Inferior parietal cortex (tissue), 1 donor: ENCODE results near the gene CDH4.

ENCODE experiments used
- DNase-seq: peaks from one replicate; pipeline ENCODE4 v3.0.0-alpha.2; 2016; ENCODE audit errors: extremely low spot score

The CDH4 gene

GRCh38 chr20:61889659-61890058 lies 637.6 kb downstream of the CDH4 start:
- DNase-seq: no peak

DNA sequence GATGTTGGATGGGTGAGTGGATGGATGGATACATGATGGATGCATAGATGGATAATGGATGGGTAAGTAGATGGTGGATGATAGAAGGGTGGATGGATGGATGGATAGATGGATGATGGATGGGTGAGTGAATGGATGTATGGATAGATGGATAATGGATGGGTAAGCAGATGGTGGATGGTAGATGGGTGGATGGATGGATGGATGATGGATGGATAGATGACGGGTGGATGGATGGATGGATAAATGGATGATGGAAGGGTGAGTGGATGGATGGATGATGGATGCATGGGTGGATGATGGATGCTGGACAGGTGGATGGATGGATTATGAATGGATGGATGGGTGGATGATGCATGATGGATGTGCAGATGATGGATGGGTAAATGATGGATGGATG lies 638.1 kb downstream of the CDH4 start:
- DNase-seq: no peak

- no peak for DNase-seq
Measured at GRCh38 chr20:61891476-61891875, 639.4 kb downstream of the CDH4 start.

- DNase-seq: no peak
Measured at GRCh38 chr20:61891916-61892649, 640.0 kb downstream of the CDH4 start.

DNA sequence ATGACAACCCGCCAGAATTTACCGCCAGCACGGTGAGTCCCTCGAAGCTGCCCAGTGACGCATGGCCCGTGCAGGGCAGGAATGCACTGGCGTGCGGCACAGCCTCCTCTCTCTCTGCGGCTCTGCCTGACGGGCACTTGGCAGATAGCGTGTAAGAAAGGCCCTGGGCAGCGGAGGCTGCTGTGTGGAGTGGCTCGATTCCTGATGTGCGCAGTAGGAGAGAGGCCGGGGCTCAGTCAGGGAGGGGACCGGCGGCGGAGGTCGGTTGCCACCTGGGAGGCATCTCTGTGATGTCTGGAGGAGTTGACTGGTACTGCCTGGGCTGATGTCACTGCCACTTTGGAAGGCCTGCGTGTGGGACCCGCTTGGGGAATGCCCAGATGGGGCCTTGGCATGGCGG lies 643.0 kb downstream of the CDH4 start:
- no peak for DNase-seq

DNA sequence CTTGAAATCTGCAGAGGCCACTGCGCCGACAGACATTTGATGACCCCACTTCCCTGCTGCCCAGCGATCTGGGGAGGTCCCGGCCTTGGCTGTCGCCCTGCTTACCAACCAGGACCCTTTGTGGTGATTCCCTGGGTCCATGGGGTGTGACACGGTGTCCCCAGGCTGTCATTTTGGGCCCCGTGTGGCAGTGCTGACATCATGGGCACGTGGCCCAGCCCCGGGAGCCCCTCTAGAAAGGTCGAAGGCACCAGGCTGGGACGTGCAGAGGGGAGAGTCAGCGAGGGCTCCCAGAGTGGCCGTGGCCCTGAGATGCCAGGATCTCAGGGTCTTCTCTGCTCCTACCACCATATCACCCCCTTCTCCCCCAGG lies 643.6 kb downstream of the CDH4 start:
- no peak for DNase-seq

DNA sequence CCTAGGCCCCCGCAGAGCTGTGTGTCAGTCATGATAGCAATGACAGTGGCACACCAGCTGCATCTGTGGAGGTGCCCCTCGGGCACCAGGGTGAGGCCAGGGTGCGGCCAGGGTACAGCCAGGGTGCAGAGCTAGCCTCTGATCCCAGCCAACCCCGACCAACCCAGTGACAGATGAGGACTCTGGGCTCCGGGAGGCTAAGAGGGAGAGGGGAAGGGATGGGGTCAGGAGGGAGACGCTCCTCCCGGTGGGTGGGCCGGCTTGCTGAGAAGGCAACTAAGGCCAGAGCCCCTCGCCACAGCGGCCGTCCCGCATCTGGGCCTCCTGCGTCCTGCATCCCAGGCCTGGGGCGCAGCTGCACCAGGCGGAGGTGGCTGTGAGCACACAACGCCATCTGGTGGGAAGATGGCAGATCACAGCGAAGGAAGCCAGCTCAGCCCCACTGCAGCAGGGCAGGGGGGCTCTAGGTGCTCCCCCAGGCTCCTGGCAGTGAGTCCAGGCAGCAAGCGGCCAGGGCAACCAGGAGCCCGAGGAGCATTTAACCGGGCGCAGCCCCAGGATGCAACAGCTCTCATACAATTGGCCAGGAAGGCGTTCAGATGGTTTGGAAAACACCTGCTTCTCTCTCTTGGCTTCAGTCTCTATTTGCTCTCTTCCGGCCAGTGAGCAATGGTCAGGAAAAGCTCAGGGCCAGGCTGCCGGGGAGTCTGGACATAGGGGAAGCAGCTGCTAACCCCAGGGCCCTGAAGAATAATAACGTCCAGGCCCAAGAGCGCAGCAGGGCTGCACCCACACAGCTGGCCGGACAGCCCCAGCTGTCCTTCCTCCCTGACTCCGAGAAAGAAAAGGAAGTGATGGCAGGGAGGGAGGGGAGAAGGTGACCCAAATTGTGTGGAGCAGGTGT lies 644.2 kb downstream of the CDH4 start:
- DNase-seq: peak; percentile 69

GRCh38 chr20:61897401-61898295 lies 645.6 kb downstream of the CDH4 start:
- no peak for DNase-seq

GRCh38 chr20:61898405-61898804 lies 646.3 kb downstream of the CDH4 start:
- no peak for DNase-seq

DNA sequence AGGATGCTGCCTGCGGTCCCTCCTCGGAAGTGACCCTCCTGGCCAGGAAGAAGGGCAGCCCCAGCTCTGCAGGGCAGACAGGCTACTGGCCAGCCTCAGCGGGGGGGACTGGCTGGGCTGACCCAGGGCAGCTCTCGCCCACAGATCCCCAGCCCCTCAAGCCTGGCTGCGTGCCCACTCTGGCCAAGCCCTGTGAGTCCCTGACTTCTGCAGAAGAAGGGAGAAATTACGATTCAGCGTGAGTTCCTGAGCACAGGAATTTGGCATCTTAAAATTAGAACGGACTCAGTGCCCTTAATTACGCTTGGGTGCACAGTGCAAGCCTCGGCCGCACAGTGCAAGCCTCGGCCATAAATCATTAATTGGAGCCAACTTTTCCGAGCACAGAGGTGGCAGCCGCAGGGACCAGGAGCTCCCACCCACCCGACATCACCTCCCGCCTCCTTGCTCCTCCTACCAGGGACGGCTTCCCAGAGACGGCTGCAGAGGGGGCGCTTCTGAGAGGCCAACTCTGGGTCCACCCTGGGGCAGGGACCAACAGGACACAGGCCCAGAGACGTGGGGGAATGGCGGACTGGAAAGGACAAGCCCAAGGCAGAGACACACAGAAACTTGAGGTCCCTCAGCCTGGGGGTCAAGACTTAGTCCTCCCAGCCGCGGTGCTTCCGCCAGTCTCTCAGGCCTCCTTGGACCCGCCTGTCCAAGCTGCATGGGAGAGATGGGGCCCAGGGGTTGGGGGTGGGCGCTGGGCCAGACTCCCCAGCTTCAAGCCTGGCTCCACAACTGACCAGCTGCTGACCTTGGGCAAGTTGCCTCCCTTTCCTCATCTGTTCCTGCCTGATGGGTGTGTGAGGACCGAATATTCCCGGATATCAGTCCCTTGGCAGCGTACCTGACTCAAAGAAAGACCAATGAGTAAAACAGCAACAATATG lies 648.2 kb downstream of the CDH4 start:
- DNase-seq: no peak

DNA sequence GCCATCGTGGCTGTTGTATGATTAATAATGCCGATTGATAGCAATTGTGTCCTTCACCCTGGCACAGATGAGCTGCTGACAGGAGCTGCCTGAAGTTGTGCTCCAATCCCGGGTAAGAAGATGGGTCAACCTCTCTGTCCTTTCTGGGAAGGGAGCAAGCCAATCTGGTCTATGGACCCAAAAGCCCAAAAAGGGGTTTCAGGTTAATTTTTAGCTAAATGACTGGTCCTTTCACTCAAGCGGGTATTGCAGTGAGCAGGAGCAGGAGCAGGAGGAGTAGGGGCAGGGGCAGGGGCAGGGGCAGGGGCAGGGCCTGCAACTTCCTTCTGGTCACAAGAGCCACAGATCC lies 648.9 kb downstream of the CDH4 start:
- no peak for DNase-seq

GRCh38 chr20:61901392-61902220 lies 649.5 kb downstream of the CDH4 start:
- no peak for DNase-seq

- DNase-seq: no peak
Measured at GRCh38 chr20:61902221-61902869, 650.3 kb downstream of the CDH4 start.

DNA sequence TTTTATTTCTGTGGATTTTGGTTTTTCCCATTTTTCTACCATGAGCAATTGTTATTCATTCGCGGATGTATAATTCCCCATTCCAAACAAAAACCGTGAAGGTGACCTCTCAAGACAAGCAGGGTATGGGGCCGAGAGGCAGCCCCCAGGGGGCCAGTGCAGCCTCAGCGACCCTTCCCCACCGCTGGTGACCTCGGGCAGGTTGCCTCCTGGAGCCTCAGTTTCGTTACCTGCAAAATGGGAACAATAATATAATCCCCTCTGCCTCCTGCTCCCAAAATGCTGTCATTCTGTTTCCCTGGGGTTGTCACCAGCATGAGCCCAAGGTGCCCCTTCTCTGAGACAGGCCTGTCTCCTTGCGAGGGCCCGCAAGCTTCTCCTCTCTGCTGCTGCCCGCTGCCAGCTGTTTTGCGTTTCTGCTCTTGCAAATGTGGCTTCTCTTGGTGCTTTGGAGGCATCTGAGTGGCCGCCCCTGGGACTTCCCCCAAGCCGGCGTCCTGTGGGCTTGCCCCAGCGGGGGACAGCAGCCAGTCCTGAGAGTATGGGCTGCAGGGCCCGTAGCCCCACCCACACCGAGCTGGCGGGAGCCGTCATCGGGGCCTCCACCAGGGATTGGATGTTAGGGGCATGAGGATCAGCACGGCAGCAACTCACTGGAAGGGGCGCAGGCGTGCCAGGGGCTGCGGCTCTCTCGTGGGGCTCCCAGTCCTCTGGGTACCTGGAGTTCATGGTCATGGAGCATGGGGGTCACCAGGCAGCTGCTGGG lies 651.7 kb downstream of the CDH4 start:
- no peak for DNase-seq

GRCh38 chr20:61904456-61904855 lies 652.4 kb downstream of the CDH4 start:
- no peak for DNase-seq

GRCh38 chr20:61905781-61906523 lies 653.9 kb downstream of the CDH4 start:
- DNase-seq: no peak

GRCh38 chr20:61907081-61907891 lies 655.2 kb downstream of the CDH4 start:
- DNase-seq: no peak
